Activated T-cell treated with anti-CD3 and anti-CD28 coated beads for 4 hours (primary cell): ENCODE results near the gene HCN1.
"Not testable (repeated sequence)": the region's sequence is repeated elsewhere in the genome, so short reads cannot be mapped to it uniquely, and the experiment has no call there.

ENCODE experiments used
- DNase-seq: peaks from one replicate; pipeline ENCODE4 v3.0.0-alpha.2; 2020

Gene HCN1

GRCh38 chr5:45414620-45415573, 281.3 kb downstream of the HCN1 start:
- no peak for DNase-seq

- no peak for DNase-seq
Measured at GRCh38 chr5:45411971-45412612, 284.1 kb downstream of the HCN1 start.

GRCh38 chr5:45410304-45410995, 285.7 kb downstream of the HCN1 start:
- DNase-seq = no peak

GRCh38 chr5:45408067-45408466, 288.1 kb downstream of the HCN1 start:
- no peak for DNase-seq

- no peak for DNase-seq
Measured at GRCh38 chr5:45402804-45403455, 293.2 kb downstream of the HCN1 start.

GRCh38 chr5:45399041-45399440, 297.1 kb downstream of the HCN1 start:
- DNase-seq = no peak

- no peak for DNase-seq
Measured at GRCh38 chr5:45385321-45386058, 310.7 kb downstream of the HCN1 start.

- no peak for DNase-seq
Measured at GRCh38 chr5:45383985-45384384, 312.2 kb downstream of the HCN1 start.

GRCh38 chr5:45382583-45382982, 313.6 kb downstream of the HCN1 start:
- DNase-seq = no peak

- no peak for DNase-seq
Measured at GRCh38 chr5:45376417-45376816, 319.8 kb downstream of the HCN1 start.

GRCh38 chr5:45372629-45373028, 323.6 kb downstream of the HCN1 start:
- no peak for DNase-seq

GRCh38 chr5:45371423-45371822, 324.8 kb downstream of the HCN1 start:
- DNase-seq = not testable (repeated sequence)

GRCh38 chr5:45355189-45355992, 340.8 kb downstream of the HCN1 start:
- no peak for DNase-seq

GRCh38 chr5:45336464-45336863, 359.7 kb downstream of the HCN1 start:
- no peak for DNase-seq

- DNase-seq = no peak
Measured at GRCh38 chr5:45335978-45336377, 360.2 kb downstream of the HCN1 start.

- DNase-seq = no peak
Measured at GRCh38 chr5:45335346-45335745, 360.8 kb downstream of the HCN1 start.

GRCh38 chr5:45334939-45335338, 361.2 kb downstream of the HCN1 start:
- no peak for DNase-seq

GRCh38 chr5:45312627-45313026, 383.6 kb downstream of the HCN1 start:
- DNase-seq = not testable (repeated sequence)

- no peak for DNase-seq
Measured at GRCh38 chr5:45295231-45295630, 400.9 kb downstream of the HCN1 start.

GRCh38 chr5:45288746-45289145, 407.4 kb downstream of the HCN1 start:
- no peak for DNase-seq

- no peak for DNase-seq
Measured at GRCh38 chr5:45284436-45284835, 411.7 kb downstream of the HCN1 start.
